ENCODE measurements around the gene NECAB3.

The NECAB3 gene

GRCh38 chr20:33654680-33655161 is 19.5 kb downstream of the NECAB3 start:
- no peak for TF ChIP-seq CTCF (IDR thresholded peaks at IDR 0.05; ENCODE audit: control insufficient read depth, insufficient read depth, low read depth, low read length, missing control alignments)
- DNase-seq (ENCODE audit: low read depth), result no peak
- H3K4me3 ChIP-seq (ENCODE audit: control insufficient read depth, low read depth, low read length), result no peak overlapping the region

GRCh38 chr20:33653900-33654596 is 20.2 kb downstream of the NECAB3 start:
- TF ChIP-seq CTCF (IDR thresholded peaks at IDR 0.05; ENCODE audit: control insufficient read depth, insufficient read depth, low read depth, low read length, missing control alignments), result no peak
- no peak overlapping the region for H3K4me3 ChIP-seq (ENCODE audit: control insufficient read depth, low read depth, low read length)
- no peak for DNase-seq (ENCODE audit: low read depth)

DNA sequence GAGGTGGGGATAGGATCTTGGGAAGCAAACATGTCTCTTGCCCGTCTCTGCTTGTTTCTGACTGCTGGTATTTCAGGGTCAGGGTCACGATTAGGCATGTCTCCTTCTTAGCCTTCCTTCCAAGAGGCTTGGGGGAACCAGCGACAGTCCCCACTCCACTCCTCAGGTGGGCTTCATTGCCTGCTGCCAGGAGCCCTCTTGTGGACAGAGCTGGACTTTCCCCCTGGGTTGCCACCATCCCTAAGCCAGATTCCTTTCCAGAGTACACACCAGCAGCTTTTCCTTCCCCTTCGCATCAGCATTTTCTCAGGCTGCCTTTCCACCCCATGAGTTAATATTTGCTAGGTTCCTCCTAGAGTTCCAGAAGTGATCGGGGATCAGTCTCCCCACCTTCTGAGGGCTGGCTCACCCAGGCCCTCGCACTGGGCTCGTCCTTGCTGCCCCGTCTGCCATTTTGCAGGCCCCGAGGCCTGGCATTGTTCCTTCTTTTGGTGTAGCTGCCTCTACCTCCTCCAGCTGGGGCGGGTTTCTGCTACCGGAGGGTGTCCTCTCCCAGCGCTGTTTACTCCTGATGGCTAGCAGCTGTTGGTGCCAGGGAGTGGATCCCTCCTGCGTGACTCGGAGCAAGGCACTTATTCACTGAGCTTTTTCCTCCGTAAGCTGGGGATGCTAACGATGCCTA is 20.9 kb downstream of the NECAB3 start:
- no peak overlapping the region; the same call in 1 of the 2 replicates for H3K4me3 ChIP-seq (ENCODE audit: control insufficient read depth, low read depth, low read length)
- peak; percentile 95 for TF ChIP-seq CTCF (IDR thresholded peaks at IDR 0.05; ENCODE audit: control insufficient read depth, insufficient read depth, low read depth, low read length, missing control alignments)
- no peak for DNase-seq (ENCODE audit: low read depth)

DNA sequence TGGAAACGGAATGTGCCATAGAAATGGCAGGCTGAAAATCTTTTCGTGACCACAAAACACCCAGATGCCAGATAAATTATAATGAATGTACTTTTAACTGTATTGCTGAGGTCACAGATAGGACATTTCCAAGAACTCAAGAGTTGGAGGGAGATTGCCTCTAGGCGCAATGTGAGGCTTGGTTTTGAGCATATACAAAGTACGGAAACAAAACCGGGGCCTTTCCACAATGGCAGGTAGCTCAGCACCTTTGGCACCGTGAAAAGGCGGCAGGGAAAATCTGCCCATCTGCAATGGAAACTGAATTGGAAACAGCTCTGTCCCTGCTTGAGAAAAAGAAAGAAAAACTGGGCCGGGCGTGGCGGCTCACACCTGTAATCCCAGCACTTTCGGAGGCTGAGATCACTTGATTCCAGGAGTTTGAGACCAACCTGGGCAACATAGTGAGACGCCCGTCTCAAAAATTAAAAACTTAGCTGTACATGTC is 22.6 kb downstream of the NECAB3 start:
- DNase-seq (ENCODE audit: low read depth), result no peak
- TF ChIP-seq CTCF (IDR thresholded peaks at IDR 0.05; ENCODE audit: control insufficient read depth, insufficient read depth, low read depth, low read length, missing control alignments), result no peak
- no peak overlapping the region for H3K4me3 ChIP-seq (ENCODE audit: control insufficient read depth, low read depth, low read length)

GRCh38 chr20:33650753-33651561 is 23.3 kb downstream of the NECAB3 start:
- DNase-seq (ENCODE audit: low read depth), result no peak
- no peak for TF ChIP-seq CTCF (IDR thresholded peaks at IDR 0.05; ENCODE audit: control insufficient read depth, insufficient read depth, low read depth, low read length, missing control alignments)

DNA sequence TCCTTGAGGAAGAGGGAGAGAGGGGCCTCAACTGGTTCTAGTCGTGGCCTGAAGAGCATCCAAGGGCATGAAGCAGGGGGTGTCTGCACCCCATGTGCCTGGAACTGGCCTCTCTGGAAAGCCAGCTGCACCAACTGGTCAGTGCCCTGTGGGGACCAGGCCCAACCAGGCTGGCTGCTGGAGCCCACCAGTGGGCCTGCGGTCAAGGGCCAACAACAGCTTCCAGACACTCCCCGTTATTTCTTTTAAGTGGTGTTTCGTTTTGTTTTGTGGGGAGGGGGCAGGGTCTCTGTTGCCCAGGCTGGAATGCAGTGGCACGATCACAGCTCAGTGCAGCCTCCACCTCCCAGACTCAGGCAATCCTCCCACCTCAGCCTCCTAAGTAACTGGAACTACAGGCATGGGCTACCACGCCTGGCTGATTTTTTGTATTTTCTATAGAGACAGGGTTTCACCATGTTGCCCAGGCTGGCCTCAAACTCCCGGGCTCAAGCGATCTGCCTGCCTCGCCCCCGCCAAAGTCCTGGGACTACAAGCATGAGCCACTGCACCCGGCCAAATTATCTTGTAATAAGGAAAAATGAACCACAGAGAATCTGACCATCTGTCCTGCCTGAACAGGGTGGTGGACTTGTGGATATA is 24.0 kb downstream of the NECAB3 start:
- no peak overlapping the region for H3K4me3 ChIP-seq (ENCODE audit: control insufficient read depth, low read depth, low read length)
- TF ChIP-seq CTCF (IDR thresholded peaks at IDR 0.05; ENCODE audit: control insufficient read depth, insufficient read depth, low read depth, low read length, missing control alignments), result no peak
- DNase-seq (ENCODE audit: low read depth), result no peak

More at GRCh38 chr20:33650753-33651561, 23.3 kb downstream of the NECAB3 start:
- no peak overlapping the region for H3K4me3 ChIP-seq (ENCODE audit: control insufficient read depth, low read depth, low read length)
